HEK293T (cell line): Measurements from ENCODE around the gene FTO.

ENCODE experiments used
- FOXA1 ChIP-seq: fragments of 450-650 bp; IDR thresholded peaks from 2 replicates; pipeline ENCODE4 v1.6.1; 2016; ENCODE audit warnings: mild to moderate bottlenecking
- FOXM1 ChIP-seq: fragments of 450-650 bp; IDR thresholded peaks from 2 replicates; pipeline ENCODE4 v1.6.1; 2017; ENCODE audit warnings: mild to moderate bottlenecking, borderline replicate concordance
- NFRKB ChIP-seq: fragments of 450-650 bp; IDR thresholded peaks from 2 replicates; pipeline ENCODE4 v1.6.1; 2016; ENCODE audit warnings: mild to moderate bottlenecking, moderate library complexity

DNA sequence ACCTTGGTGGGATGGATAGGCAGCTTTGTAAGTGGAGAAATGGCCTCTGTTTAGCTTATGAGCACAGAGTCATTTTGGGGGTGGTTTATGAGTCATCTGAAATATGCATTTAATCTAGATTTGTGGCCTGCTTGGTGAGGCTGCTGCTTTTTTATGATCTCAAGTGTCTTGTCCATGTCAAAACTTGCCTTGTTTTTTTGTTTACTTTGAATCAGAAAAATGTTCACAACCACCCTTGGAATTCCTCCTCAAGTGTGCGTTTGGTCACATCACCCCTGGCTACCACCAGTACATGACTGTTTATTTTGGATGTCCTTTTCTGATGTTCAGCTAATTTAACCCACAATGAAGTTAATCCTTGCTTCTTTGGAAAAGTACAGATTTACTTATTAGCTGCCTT lies 64.6 kb downstream of the FTO start:
- TF ChIP-seq FOXM1 (no peak), FOXA1 (no peak), NFRKB (no peak)
